ENCODE data around the gene DHODH.

DNA sequence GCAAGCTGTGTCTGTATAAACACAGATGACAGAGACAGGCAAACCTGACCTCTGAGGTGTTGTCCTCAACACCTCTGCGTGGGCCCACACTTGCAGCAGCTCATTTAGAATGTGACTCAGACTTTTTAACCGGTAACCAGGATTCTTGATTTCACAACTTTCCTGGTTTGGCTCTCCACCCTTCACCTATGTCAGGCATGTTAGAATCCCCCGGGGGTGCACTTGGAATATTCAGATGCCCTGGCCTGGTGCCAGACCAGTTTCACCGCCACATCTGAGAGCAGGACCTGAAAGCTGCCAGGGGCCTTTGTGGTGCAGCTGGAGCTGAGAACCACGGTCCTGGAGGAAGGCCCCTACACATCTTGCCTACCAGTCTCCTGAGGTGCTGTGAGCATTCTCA, 4.8 kb downstream of the DHODH start:
- TF ChIP-seq CTCF (IDR thresholded peaks at IDR 0.05) (no peak), POLR2A (IDR thresholded peaks at IDR 0.05) (no peak)

All from thyroid gland (tissue), 4 donors.